H1 (cell line): ENCODE results near the gene CLDN16. TPM values are rescaled to one million over a fixed set of nuclear protein-coding genes. Genes with fewer than 3 reads are reported as not detected.

Experiments used
- CTCF ChIA-PET: fragments of 300-600 bp; sonication (Branson Sonifier 250); formaldehyde crosslinking; loops from one replicate; lab custom pipeline; 2021; ENCODE audit not compliant: partially characterized antibody; lab: Charles Lee
- POLR2A ChIA-PET: fragments of 300-600 bp; sonication (Branson Sonifier 250); formaldehyde crosslinking; loops from one replicate; lab custom pipeline; 2021; ENCODE audit warnings: inconsistent platforms; ENCODE audit not compliant: partially characterized antibody; lab: Charles Lee
- DNase-seq, 2 experiments: peaks; one replicate each; pipeline versions ENCODE4 v3.0.0 to v3.0.0-alpha.2; 2010 to 2022; ENCODE audit warnings: low spot score in 2 of 2, low read depth in 1 of 2, mixed read lengths in 1 of 2
- FAIRE-seq: peaks from 2 replicates; lab custom pipeline; 2011; peaks lifted over from hg19 to GRCh38; lab: Jason Lieb, UNC
- H2AFZ ChIP-seq: 2 replicates; pipeline ENCODE4 v1.8.1; 2012; ENCODE audit warnings: low read length, inconsistent platforms
- H2AK5ac ChIP-seq: 2 replicates; pipeline ENCODE4 v1.6.1; 2013; ENCODE audit warnings: low read depth, low read length
- H2BK120ac ChIP-seq: replicated peaks from 2 replicates; pipeline ENCODE3; 2013; ENCODE audit warnings: low read depth, low read length, inconsistent platforms
- H2BK12ac ChIP-seq: 2 replicates; pipeline ENCODE4 v1.6.1; 2013; ENCODE audit warnings: low read depth, low read length
- H2BK15ac ChIP-seq: 2 replicates; pipeline ENCODE4 v1.6.1; 2013; ENCODE audit warnings: low read length
- H2BK20ac ChIP-seq: 2 replicates; pipeline ENCODE4 v1.6.1; 2013; ENCODE audit warnings: low read length
- H2BK5ac ChIP-seq: 2 replicates; pipeline ENCODE4 v1.6.1; 2013; ENCODE audit warnings: low read depth, low read length
- H3K14ac ChIP-seq: 2 replicates; pipeline ENCODE4 v1.6.1; 2013; ENCODE audit warnings: inconsistent platforms; ENCODE audit not compliant: insufficient read length
- H3K18ac ChIP-seq: 2 replicates; pipeline ENCODE4 v1.6.1; 2013; ENCODE audit warnings: low read length; ENCODE audit errors: extremely low read depth
- H3K23ac ChIP-seq: 2 replicates; pipeline ENCODE4 v1.6.1; 2013; ENCODE audit warnings: inconsistent platforms; ENCODE audit not compliant: insufficient read length
- H3K23me2 ChIP-seq: 2 replicates; pipeline ENCODE4 v1.6.1; 2013; ENCODE audit warnings: low read depth, low read length
- H3K27ac ChIP-seq: 2 replicates; pipeline ENCODE4 v1.6.1; 2011; ENCODE audit warnings: low read depth, low read length, inconsistent platforms
- H3K27me3 ChIP-seq, 4 experiments: replicated peaks in 1 of 4; 1 replicate in 1 of 4; 2 replicates in 3 of 4; pipeline versions ENCODE4 v1.6.1 to v1.8.1; 2011 to 2013; ENCODE audit warnings: low read length in 3 of 4, mild to moderate bottlenecking in 3 of 4, inconsistent platforms in 2 of 4, mixed read lengths in 2 of 4, moderate library complexity in 1 of 4; ENCODE audit not compliant: control insufficient read depth in 3 of 4, insufficient read depth in 3 of 4; ENCODE audit errors: extremely low read depth in 1 of 4
- H3K36me3 ChIP-seq, 4 experiments: 2 replicates each; pipeline versions ENCODE4 v1.6.1 to v1.8.1; 2011 to 2013; ENCODE audit warnings: mild to moderate bottlenecking in 4 of 4, low read length in 3 of 4, moderate library complexity in 2 of 4, control low read depth in 1 of 4, inconsistent platforms in 1 of 4; ENCODE audit not compliant: insufficient read depth in 4 of 4, control insufficient read depth in 2 of 4
- H3K4ac ChIP-seq: replicated peaks from 2 replicates; pipeline ENCODE3; 2013; ENCODE audit warnings: low read length, low read depth, mixed read lengths, inconsistent platforms; ENCODE audit not compliant: insufficient read length
- H3K4me1 ChIP-seq, 4 experiments: replicated peaks in 1 of 4; 1 replicate in 1 of 4; 2 replicates in 3 of 4; pipeline versions ENCODE4 v1.6.1 to v1.8.1; 2011 to 2013; ENCODE audit warnings: low read length in 3 of 4, inconsistent platforms in 2 of 4, mixed read lengths in 1 of 4; ENCODE audit not compliant: insufficient read depth in 4 of 4, control insufficient read depth in 3 of 4
- H3K4me2 ChIP-seq, 2 experiments: 2 replicates each; pipeline versions ENCODE4 v1.6.1 to v1.8.1; 2011 to 2013; ENCODE audit warnings: low read depth in 2 of 2, low read length in 2 of 2, control low read depth in 1 of 2, inconsistent platforms in 1 of 2, mild to moderate bottlenecking in 1 of 2; ENCODE audit not compliant: insufficient read depth in 1 of 2
- H3K4me3 ChIP-seq, 4 experiments: fragments of 200-600, 300-600 bp in 1 of 4; sonication (generic), shearing (Covaris generic), sonication (Bioruptor Twin) in 1 of 4; 2 replicates each; pipeline versions ENCODE4 v1.5.1 to v1.8.1; 2011 to 2016; ENCODE audit warnings: low read length in 4 of 4, low read depth in 3 of 4, control low read depth in 2 of 4, inconsistent platforms in 2 of 4, mild to moderate bottlenecking in 2 of 4, mixed read lengths in 1 of 4, moderate library complexity in 1 of 4; ENCODE audit not compliant: insufficient read depth in 2 of 4; ENCODE audit errors: extremely low read depth in 1 of 4
- H3K56ac ChIP-seq: replicated peaks from 2 replicates; pipeline ENCODE3; 2013; ENCODE audit warnings: low read depth, mild to moderate bottlenecking, mixed read lengths, low read length, inconsistent platforms; ENCODE audit not compliant: insufficient read length
- H3K79me1 ChIP-seq: 2 replicates; pipeline ENCODE4 v1.6.1; 2013; ENCODE audit warnings: low read depth, low read length, control low read depth
- H3K79me2 ChIP-seq, 2 experiments: 2 replicates each; pipeline versions ENCODE4 v1.6.1 to v1.8.1; 2012 to 2013; ENCODE audit warnings: low read length in 2 of 2, mild to moderate bottlenecking in 2 of 2, inconsistent platforms in 1 of 2; ENCODE audit not compliant: insufficient read depth in 2 of 2, control insufficient read depth in 1 of 2
- H3K9ac ChIP-seq, 4 experiments: replicated peaks in 1 of 4; 1 replicate in 1 of 4; 2 replicates in 3 of 4; pipeline versions ENCODE4 v1.6.1 to v1.8.1; 2011 to 2013; ENCODE audit warnings: low read depth in 3 of 4, low read length in 3 of 4, control low read depth in 2 of 4, mild to moderate bottlenecking in 2 of 4, moderate library complexity in 2 of 4, inconsistent platforms in 1 of 4; ENCODE audit errors: extremely low read depth in 1 of 4
- H3K9me3 ChIP-seq, 2 experiments: 2 replicates each; pipeline versions ENCODE4 v1.6.1 to v1.8.1; 2012 to 2013; ENCODE audit warnings: mild to moderate bottlenecking in 2 of 2, moderate library complexity in 2 of 2, control low read depth in 1 of 2, inconsistent platforms in 1 of 2, low read depth in 1 of 2, low read length in 1 of 2, mixed read lengths in 1 of 2; ENCODE audit not compliant: insufficient read depth in 2 of 2
- H4K20me1 ChIP-seq, 2 experiments: replicated peaks in 1 of 2; 2 replicates each; pipeline versions ENCODE3 to v1.8.1; 2011 to 2013; ENCODE audit warnings: inconsistent platforms in 2 of 2, low read length in 2 of 2, mild to moderate bottlenecking in 1 of 2; ENCODE audit not compliant: insufficient read depth in 2 of 2, control insufficient read depth in 1 of 2
- H4K5ac ChIP-seq: 2 replicates; pipeline ENCODE4 v1.6.1; 2013; ENCODE audit warnings: low read length, low read depth, mixed read lengths, inconsistent platforms; ENCODE audit not compliant: insufficient read length
- H4K8ac ChIP-seq: 2 replicates; pipeline ENCODE4 v1.8.0; 2013; ENCODE audit warnings: mild to moderate bottlenecking, moderate library complexity, low read length, inconsistent platforms; ENCODE audit not compliant: insufficient read depth; ENCODE audit errors: extremely low read depth
- H4K91ac ChIP-seq: replicated peaks from 2 replicates; pipeline ENCODE3; 2013; ENCODE audit warnings: low read length, mixed read lengths, inconsistent platforms; ENCODE audit not compliant: insufficient read length
- CREB1 ChIP-seq: IDR thresholded peaks from 2 replicates; pipeline ENCODE4 v1.6.1; 2012; ENCODE audit warnings: inconsistent platforms
- KDM1A ChIP-seq: fragments of 200-600, 300-600 bp; sonication (generic); IDR thresholded peaks from 2 replicates; pipeline ENCODE4 v1.7.1; 2016; ENCODE audit warnings: mild to moderate bottlenecking, low read length, borderline replicate concordance
- POU5F1 ChIP-seq: IDR thresholded peaks from 2 replicates; pipeline ENCODE4 v1.6.1; 2011; ENCODE audit warnings: low read depth, mild to moderate bottlenecking, low read length, moderate library complexity
- SP1 ChIP-seq: IDR thresholded peaks from 2 replicates; pipeline ENCODE4 v1.6.1; 2011; ENCODE audit warnings: low read depth, low read length
- WGBS, 2 experiments: shearing (Covaris generic) in 1 of 2; methylation state at CpG; one replicate each; pipeline versions ENCODE4 v1.1.6 to v1.1.7; 2013 to 2015; ENCODE audit warnings: low lambda C conversion rate in 2 of 2, mixed read lengths in 2 of 2, inconsistent platforms in 1 of 2, low coverage in 1 of 2, missing lambda C conversion rate in 1 of 2; ENCODE audit not compliant: insufficient replicate concordance in 2 of 2, insufficient coverage in 1 of 2, insufficient read length in 1 of 2; ENCODE audit errors: extremely low coverage in 1 of 2, missing lambda C conversion rate in 1 of 2; 5-methylcytosine and 5-hydroxymethylcytosine counted together
- polyA plus RNA-seq, 7 experiments: library from polyadenylated mRNA; depleted of rRNA in 3 of 7; stranded (reverse) in 5 of 7; unstranded in 2 of 7; fragments of >200 nt in 5 of 7; fragments of 200-250 nt in 2 of 7; gene quantifications; 1 replicate in 5 of 7; 2 replicates in 1 of 7; 4 replicates in 1 of 7; pipeline versions ENCODE4 v1.2.1 to v1.2.3, GENCODE V29; 2011 to 2013; ENCODE audit warnings: missing spikeins in 2 of 7, mixed read lengths in 2 of 7
- total RNA-seq: library from RNA; stranded (reverse); fragmentation: NEBNext Ultra II Directional; extraction: Animal tissue kit (Norgen Biotek cat#: 25700); gene quantifications from 2 replicates; pipeline ENCODE4 v1.2.1, GENCODE V29; 2021

CLDN16 gene
- total and polyA plus RNA-seq, 2 of the 8 experiments (the other 6 are each of a cell fraction or from before 2014, with no cell fraction given): not detected

GRCh38 chr3:190433626-190434025 lies 45.7 kb downstream of the CLDN16 start:
- no peak overlapping the region for H3K4ac ChIP-seq
- H2BK12ac ChIP-seq: no peak overlapping the region
- H2BK5ac ChIP-seq: no peak overlapping the region
- H3K18ac ChIP-seq: no peak overlapping the region
- no peak overlapping the region for H4K8ac ChIP-seq
- H3K4me3 ChIP-seq: no peak overlapping the region
- H3K79me1 ChIP-seq: no peaks in the 10 kb centered on the region
- H3K9me3 ChIP-seq: no peaks in the 10 kb centered on the region
- no peak overlapping the region for H2BK20ac ChIP-seq
- H3K36me3 ChIP-seq: no peaks in the 10 kb centered on the region
- no peaks in the 10 kb centered on the region for H4K20me1 ChIP-seq
- no peak overlapping the region for H3K23ac ChIP-seq
- no peak overlapping the region for H4K91ac ChIP-seq
- no peak overlapping the region for H2AK5ac ChIP-seq
- 89% methylated on average over 4 of the region's 4 CpGs; no CpG with 5 or more reads in 1 of the 2 experiments for WGBS, 2 experiments
- no peaks in the 10 kb centered on the region for H3K79me2 ChIP-seq
- H2BK15ac ChIP-seq: no peak overlapping the region
- H3K27ac ChIP-seq: no peak overlapping the region
- no peak overlapping the region for H3K9ac ChIP-seq
- ChIA-PET POLR2A (no interaction called here), CTCF (no interaction called here)
- no peak overlapping the region for H3K56ac ChIP-seq
- no peak overlapping the region for H3K4me2 ChIP-seq
- H4K5ac ChIP-seq: no peak overlapping the region
- FAIRE-seq (no peak), DNase-seq (no peak)
- no peaks in the 10 kb centered on the region for H3K4me1 ChIP-seq
- H3K23me2 ChIP-seq: no peaks in the 10 kb centered on the region
- no peak overlapping the region for H2BK120ac ChIP-seq
- no peaks in the 10 kb centered on the region for H3K27me3 ChIP-seq
- no peak overlapping the region for H2AFZ ChIP-seq
- H3K14ac ChIP-seq: no peak overlapping the region
- no peak for TF ChIP-seq CREB1
- TF ChIP-seq POU5F1: no peak
- TF ChIP-seq KDM1A: no peak
- no peak for TF ChIP-seq SP1
